Retina (tissue), 1 donor: ENCODE data around the gene SNTA1.
"Not testable (repeated sequence)": the region's sequence is repeated elsewhere in the genome, so short reads cannot be mapped to it uniquely, and the experiment has no call there.

Experiments
- DNase-seq: peaks from one replicate; pipeline ENCODE4 v3.0.0-alpha.2; 2016

The SNTA1 gene

GRCh38 chr20:33465481-33466302 lies 22.1 kb upstream of the SNTA1 start:
- peak; percentile 87 for DNase-seq

- DNase-seq = not testable (repeated sequence)
Measured at GRCh38 chr20:33464759-33465158, 21.2 kb upstream of the SNTA1 start.

GRCh38 chr20:33463332-33464101 lies 20.0 kb upstream of the SNTA1 start:
- DNase-seq = no peak

- no peak for DNase-seq
Measured at GRCh38 chr20:33460711-33461110, 17.1 kb upstream of the SNTA1 start.

- no peak for DNase-seq
Measured at GRCh38 chr20:33459599-33459998, 16.0 kb upstream of the SNTA1 start.

- DNase-seq = peak; percentile 87
Measured at GRCh38 chr20:33456916-33457642, 13.5 kb upstream of the SNTA1 start.

- DNase-seq = no peak
Measured at GRCh38 chr20:33450867-33451266, 7.3 kb upstream of the SNTA1 start.

- DNase-seq = no peak
Measured at GRCh38 chr20:33445881-33446625, 2.5 kb upstream of the SNTA1 start.

GRCh38 chr20:33444797-33445560 lies 1.4 kb upstream of the SNTA1 start:
- no peak for DNase-seq

GRCh38 chr20:33443006-33443511 lies 504 bp downstream of the SNTA1 start:
- DNase-seq = peak; percentile 45

- DNase-seq = peak; percentile 28
Measured at GRCh38 chr20:33442136-33443005, 1.2 kb downstream of the SNTA1 start.

- no peak for DNase-seq
Measured at GRCh38 chr20:33441142-33441955, 2.2 kb downstream of the SNTA1 start.

GRCh38 chr20:33440562-33440961 lies 3.0 kb downstream of the SNTA1 start:
- DNase-seq = not testable (repeated sequence)

GRCh38 chr20:33438481-33438880 lies 5.1 kb downstream of the SNTA1 start:
- no peak for DNase-seq

- no peak for DNase-seq
Measured at GRCh38 chr20:33437141-33437911, 6.2 kb downstream of the SNTA1 start.

- DNase-seq = no peak
Measured at GRCh38 chr20:33434434-33434833, 9.1 kb downstream of the SNTA1 start.

GRCh38 chr20:33433465-33434234 lies 9.9 kb downstream of the SNTA1 start:
- DNase-seq = no peak

GRCh38 chr20:33431797-33432381 lies 11.7 kb downstream of the SNTA1 start:
- no peak for DNase-seq
